Endothelial cell of hepatic sinusoid (primary cell): ENCODE results near the gene CTU1.
"Not testable (repeated sequence)": the region's sequence is repeated elsewhere in the genome, so short reads cannot be mapped to it uniquely, and the experiment has no call there.

Source experiments
- in situ Hi-C: cut with HindIII; loops from 2 replicates; pipeline ENCODE4 v1.10.0; 2017; ENCODE audit warnings: low sequenced_read_pairs

Gene CTU1

GRCh38 chr19:51108066-51108804 is at the start of gene CTU1:
Gene CTU1 (minus strand): TSS chr19:51108409. CDS start chr19:51104569, 3,840 bp downstream.
- in situ Hi-C loops: no loop called here

DNA sequence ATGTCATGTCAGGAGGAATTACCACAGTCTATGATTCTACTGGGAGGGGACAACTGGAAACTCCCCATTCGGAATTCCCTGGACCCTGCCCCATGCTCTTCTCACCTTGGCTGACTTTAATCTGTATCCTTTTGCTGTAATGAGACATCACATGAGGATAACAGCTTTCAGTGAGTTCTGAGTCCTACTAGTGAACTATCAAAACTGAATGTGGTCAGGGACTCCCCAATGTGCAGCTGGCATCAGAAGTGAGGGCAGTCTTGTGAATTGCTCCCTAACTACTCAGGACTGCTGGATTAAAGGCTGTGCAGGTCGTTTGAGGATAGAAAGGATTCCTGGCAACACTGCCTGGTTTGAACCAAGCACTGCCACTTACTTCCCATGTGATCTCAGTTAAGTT is 49.1 kb upstream of the CTU1 start:
- in situ Hi-C loops: no loop called here

DNA sequence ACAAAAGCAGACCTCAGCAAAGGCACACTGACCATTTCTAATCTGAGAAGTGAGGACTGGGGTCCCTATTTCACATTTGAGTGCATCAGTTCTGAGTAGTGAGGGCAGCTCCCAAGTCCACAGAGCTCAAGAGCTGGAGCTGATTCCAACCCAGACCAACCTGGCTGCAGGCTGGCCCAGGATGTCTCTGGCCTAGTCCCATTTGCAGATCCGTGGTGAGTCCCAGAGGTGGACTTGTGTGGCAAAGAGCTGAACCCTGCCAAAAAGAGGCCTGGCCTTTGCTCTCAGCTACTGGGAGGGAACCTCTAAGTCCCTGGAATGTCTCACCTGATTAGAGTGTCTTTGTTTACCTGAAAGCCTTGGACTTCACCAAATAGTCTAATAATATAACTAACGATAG is 48.5 kb upstream of the CTU1 start:
- in situ Hi-C loops: no loop called here

DNA sequence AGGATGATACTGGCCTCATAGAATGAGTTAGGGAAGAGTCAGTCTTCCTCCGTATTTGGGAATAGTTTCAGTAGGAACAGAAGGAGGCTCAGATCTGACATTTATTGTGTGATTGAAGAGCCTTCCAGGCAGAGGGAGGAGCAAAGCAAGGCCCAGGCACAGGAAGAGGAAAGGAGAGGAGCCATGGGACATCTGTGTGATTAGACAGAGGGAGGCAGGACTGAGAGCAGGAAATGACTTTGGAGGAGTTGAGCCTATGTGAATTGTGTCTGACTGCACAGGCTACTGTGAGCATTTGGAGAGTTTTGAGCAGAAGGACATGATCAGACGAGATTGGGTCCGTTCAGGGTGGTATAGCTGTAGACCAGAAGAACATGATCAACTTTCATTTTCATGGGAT is 42.4 kb upstream of the CTU1 start:
- in situ Hi-C loops: no loop called here

GRCh38 chr19:51148580-51148979 is 40.4 kb upstream of the CTU1 start:
- in situ Hi-C loops: no loop called here

DNA sequence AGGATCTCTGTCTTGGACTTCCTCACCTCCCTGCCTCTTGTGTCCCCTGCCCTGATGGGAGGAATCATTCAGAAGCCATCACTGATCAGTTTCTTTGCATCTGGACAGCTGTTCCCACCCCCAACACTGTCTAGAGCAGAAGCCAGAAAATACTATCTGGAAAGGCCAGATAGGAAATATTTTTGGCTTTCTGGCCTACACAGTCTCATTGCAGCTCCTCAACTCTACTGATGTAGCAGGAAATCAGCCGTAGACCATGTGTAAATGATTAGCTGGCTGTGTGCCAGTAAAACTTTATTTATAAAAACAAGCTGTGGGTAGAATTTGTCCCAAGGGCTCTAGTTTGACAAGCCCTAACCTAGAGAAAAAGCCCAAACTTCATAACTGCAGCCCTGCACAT is 39.5 kb upstream of the CTU1 start:
- in situ Hi-C loops: no loop called here

- in situ Hi-C loops: no loop called here
These were observed 38.5 kb upstream of the CTU1 start for GRCh38 chr19:51146751-51147150.

DNA sequence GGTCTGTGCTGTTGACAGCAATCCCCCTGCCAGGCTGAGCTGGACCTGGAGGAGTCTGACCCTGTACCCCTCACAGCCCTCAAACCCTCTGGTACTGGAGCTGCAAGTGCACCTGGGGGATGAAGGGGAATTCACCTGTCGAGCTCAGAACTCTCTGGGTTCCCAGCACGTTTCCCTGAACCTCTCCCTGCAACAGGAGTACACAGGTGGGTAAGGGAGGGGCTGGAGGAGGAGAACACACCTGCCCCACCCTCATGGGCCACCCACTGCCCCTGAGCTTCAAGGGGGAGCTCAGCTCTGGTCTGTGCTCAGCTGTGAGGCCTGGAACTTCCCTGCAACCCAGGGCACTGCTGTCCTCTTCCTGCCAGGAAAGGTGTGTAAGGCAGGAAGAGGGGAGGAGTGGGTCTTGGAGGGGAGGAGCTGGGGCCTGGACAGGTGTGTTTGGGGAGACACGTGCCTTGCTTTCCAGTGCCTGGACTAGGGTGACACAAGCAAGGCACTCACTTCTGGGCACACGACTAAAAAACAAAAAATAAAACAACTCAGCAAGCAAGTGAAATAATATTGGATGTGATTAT is 37.8 kb upstream of the CTU1 start:
- in situ Hi-C loops: no loop called here

GRCh38 chr19:51144482-51145045 is 36.4 kb upstream of the CTU1 start:
- in situ Hi-C loops: no loop called here

- in situ Hi-C loops: no loop called here
These were observed 35.3 kb upstream of the CTU1 start for GRCh38 chr19:51143486-51143885.

DNA sequence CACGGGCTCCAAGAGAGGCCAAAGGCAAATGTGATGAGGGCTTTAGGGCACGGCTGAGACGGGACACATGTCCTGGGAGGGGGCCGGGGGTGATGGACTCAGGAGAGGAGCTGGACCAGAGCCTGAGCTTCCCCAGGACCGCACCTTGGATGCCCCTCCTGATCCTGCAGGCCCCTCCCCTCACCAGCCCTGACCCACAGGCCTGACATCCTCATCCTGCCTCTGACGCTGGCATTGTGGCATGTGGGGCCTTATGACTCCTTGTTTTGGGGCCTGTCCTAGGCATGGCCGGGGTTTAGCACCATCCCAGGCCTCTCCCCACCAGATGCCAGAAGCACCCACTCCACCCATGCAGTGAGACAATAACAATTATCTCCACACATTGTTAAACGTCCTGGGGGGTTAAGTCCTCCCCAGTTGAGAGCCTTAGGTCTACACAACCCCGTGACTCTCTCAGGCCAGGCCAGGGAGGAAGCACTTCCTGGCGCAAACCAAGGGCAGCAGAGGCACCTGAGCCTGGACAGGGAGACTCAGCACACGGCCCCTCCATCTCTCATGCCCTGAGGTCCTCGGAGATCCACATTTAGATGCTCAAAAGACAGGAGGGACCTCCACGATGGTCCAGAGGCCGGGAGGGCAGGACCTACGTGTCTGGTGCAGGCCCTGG is 34.7 kb upstream of the CTU1 start:
- in situ Hi-C loops: not testable (repeated sequence)

DNA sequence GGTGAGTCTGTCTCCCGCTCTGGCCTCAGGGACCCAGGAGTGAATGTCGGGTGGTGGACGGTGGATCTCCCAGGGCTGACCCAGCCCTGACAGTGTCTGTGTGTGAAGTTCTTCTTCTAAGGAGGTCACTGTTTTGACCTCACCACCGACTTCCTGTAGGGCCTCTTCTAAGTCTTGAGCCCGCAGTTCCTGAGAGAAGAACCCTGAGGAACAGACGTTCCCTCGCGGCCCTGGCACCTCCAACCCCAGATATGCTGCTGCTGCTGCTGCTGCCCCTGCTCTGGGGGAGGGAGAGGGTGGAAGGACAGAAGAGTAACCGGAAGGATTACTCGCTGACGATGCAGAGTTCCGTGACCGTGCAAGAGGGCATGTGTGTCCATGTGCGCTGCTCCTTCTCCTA is 33.9 kb upstream of the CTU1 start, which contains the start of gene SIGLEC7:
SIGLEC7 (plus strand) TSS at position 183 of the 400 bp plus-strand sequence; CDS start at position 252, 69 bp downstream.
- in situ Hi-C loops: no loop called here

DNA sequence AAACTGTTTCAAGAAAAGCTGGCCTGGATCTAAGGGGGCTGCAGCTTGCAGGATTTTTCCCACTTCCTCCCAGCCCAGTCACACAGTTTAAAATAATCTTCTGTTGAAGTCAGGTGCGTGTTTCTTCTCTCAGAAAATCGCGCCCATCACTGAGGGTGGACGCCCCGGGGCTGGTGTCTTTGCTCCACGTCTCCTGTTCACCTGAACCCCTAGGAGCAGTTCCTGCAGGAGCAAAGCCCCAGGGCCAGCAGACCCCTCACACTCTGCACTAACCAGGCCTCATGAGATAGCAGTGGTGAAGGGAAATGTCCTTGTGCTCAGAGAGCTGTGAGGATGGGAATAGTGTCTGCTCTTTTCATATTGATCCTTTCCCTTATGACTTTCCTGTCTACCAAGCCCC is 33.0 kb upstream of the CTU1 start:
- in situ Hi-C loops: no loop called here

GRCh38 chr19:51140441-51140840 is 32.2 kb upstream of the CTU1 start:
- in situ Hi-C loops: no loop called here

- in situ Hi-C loops: no loop called here
These were observed 31.2 kb upstream of the CTU1 start for GRCh38 chr19:51139299-51140014.

- in situ Hi-C loops: no loop called here
These were observed 30.4 kb upstream of the CTU1 start for GRCh38 chr19:51138549-51138979.

DNA sequence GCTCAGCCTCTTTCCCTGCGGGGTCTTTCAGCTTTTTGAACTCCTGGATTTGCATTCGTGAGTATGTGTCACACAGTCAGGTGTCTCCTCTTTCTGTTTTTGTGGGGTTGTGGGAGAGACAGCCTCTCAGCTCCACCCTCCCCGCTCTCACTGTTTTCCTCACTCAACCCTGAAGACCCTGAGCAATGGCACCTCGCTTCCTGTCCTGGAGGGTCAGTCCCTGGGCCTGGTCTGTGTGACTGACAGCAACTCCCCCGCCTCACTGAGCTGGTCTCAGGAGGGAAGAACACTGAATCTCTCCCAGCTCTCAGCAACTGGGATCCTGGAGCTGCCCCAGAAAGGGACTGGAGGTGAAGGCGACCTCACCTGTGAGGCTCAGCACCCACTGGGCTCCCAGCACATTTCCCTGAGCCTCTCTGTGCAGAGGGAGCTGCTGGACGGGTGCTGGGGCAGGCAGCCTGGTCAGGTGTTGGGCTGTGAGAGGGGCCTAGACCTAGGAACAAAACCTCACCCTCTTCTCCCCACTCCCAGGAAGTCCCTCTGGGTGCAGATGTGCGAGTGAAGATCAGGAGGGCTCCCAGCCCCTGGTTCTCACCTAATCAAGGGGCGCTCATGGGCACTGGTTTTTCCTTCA is 29.7 kb upstream of the CTU1 start:
- in situ Hi-C loops: no loop called here

- in situ Hi-C loops: no loop called here
These were observed 28.8 kb upstream of the CTU1 start for GRCh38 chr19:51136851-51137551.

DNA sequence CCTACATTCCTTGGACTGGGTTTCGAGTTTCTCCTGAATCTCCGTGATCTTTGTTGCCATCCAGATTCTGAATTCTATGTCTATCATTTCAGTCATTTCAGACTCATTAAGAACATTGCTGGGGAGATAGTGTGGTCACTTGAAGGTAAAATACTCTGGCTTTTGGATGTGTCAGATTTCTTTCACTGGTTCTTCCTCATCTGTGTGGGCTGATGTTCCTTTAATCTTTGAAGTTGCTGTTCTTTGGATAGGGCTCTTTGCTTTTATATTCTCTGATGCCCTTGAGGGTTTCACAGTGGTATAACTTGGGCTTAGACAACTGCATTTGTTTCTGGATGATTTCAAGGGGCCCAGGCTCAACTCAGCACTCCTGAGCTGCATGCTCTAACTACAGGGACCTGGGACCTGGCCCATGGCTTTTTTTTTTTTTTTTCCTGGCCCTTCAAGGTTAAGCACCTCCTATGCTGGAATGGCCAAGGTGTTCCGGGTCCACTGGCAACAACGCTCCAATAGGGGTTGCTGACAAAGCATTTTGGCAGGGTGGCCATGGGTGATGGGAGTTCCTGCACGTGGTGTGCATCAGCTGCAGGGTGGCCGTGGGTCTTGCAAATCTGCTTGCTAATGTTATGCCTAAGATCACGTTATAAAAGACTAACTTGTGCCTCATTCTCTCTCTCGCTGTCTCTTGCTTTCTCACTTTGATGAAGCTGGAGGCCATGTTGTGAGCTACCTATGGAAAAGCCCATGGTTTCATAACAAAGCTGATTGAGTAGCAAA is 28.0 kb upstream of the CTU1 start:
- in situ Hi-C loops: no loop called here
